Endodermal cell (in vitro differentiated cells): ENCODE results near the gene KCNB1. TPM values are rescaled to one million over a fixed set of nuclear protein-coding genes. Genes with fewer than 3 reads are reported as not detected.
"Not testable (repeated sequence)": the region's sequence is repeated elsewhere in the genome, so short reads cannot be mapped to it uniquely, and the experiment has no call there.

Experiments
- DNase-seq: peaks from one replicate; pipeline ENCODE4 v3.0.0-alpha.2; 2017
- H3K27ac ChIP-seq: 2 replicates; pipeline ENCODE4 v1.5.1; 2013; ENCODE audit warnings: mild to moderate bottlenecking, low read depth, low read length, moderate library complexity
- H3K27me3 ChIP-seq: 2 replicates; pipeline ENCODE4 v1.6.1; 2013; ENCODE audit warnings: mild to moderate bottlenecking, low read length, moderate library complexity; ENCODE audit not compliant: insufficient read depth, control insufficient read depth, poor library complexity, severe bottlenecking
- H3K36me3 ChIP-seq: 2 replicates; pipeline ENCODE4 v1.7.0; 2013; ENCODE audit warnings: mild to moderate bottlenecking, low read length, moderate library complexity; ENCODE audit not compliant: control insufficient read depth, insufficient read depth
- H3K4me1 ChIP-seq: one replicate; pipeline ENCODE4 v1.7.0; 2013; ENCODE audit warnings: low read length; ENCODE audit not compliant: control insufficient read depth, insufficient read depth
- H3K4me3 ChIP-seq: 2 replicates; pipeline ENCODE4 v1.5.1; 2013; ENCODE audit warnings: mild to moderate bottlenecking, low read length, moderate library complexity
- H3K9ac ChIP-seq: 2 replicates; pipeline ENCODE4 v1.6.1; 2013; ENCODE audit warnings: mild to moderate bottlenecking, low read length, moderate library complexity; ENCODE audit not compliant: poor library complexity, severe bottlenecking; ENCODE audit errors: extremely low read depth
- H3K9me3 ChIP-seq: 2 replicates; pipeline ENCODE4 v1.6.1; 2013; ENCODE audit warnings: mild to moderate bottlenecking, low read length, moderate library complexity; ENCODE audit not compliant: control insufficient read depth
- H3K27ac Mint-ChIP-seq: 2 replicates; pipeline ENCODE4 v1.8.0; 2020; ENCODE audit warnings: mixed read lengths
- H3K27me3 Mint-ChIP-seq: 2 replicates; pipeline ENCODE4 v1.8.0; 2021; ENCODE audit warnings: mild to moderate bottlenecking, mixed read lengths; ENCODE audit not compliant: insufficient read depth
- H3K36me3 Mint-ChIP-seq: 2 replicates; pipeline ENCODE4 v1.8.0; 2020; ENCODE audit warnings: low read depth, mixed read lengths
- H3K4me1 Mint-ChIP-seq: 2 replicates; pipeline ENCODE4 v1.8.0; 2020; ENCODE audit warnings: mixed read lengths
- H3K4me3 Mint-ChIP-seq: 2 replicates; pipeline ENCODE4 v1.8.0; 2020; ENCODE audit warnings: mild to moderate bottlenecking, moderate library complexity, mixed read lengths
- H3K9me3 Mint-ChIP-seq: 2 replicates; pipeline ENCODE4 v1.8.0; 2020; ENCODE audit warnings: mild to moderate bottlenecking, mixed read lengths
- CTCF ChIP-seq: fragments of 200-600 bp; sonication (generic); conservative IDR thresholded peaks from 2 replicates; pipeline ENCODE4 v1.5.0; 2021; ENCODE audit warnings: antibody characterized with exemption, mild to moderate bottlenecking
- WGBS, 2 experiments: methylation state at CpG; one replicate each; pipeline versions ENCODE4 v1.1.5 to v1.1.7; 2013; ENCODE audit warnings: missing lambda C conversion rate in 2 of 2, mixed read lengths in 1 of 2; ENCODE audit not compliant: insufficient coverage in 1 of 2, insufficient read length in 1 of 2; 5-methylcytosine and 5-hydroxymethylcytosine counted together
- total RNA-seq, 2 donors: library from RNA; stranded (reverse); fragmentation: NEBNext Ultra II Directional in 1 of 2; extraction: Animal tissue kit (Norgen Biotek cat#: 25700) in 1 of 2; gene quantifications; 2 replicates in 1 of 2; 3 replicates in 1 of 2; pipeline ENCODE4 v1.2.1, GENCODE V29; 2021

KCNB1 gene
- total RNA-seq, 2 donors from 2014 or later = 0.46 to 0.84 TPM

GRCh38 chr20:49411221-49411925, 71.1 kb downstream of the KCNB1 start:
- Histone ChIP-seq H3K4me3 (no peak overlapping the region), H3K27me3 (no peaks in the 10 kb centered on the region), H3K36me3 (no peaks in the 10 kb centered on the region), H3K9ac (no peak overlapping the region), H3K9me3 (no peaks in the 10 kb centered on the region), H3K27ac (no peak overlapping the region), H3K4me1 (no peaks in the 10 kb centered on the region)
- H3K27me3 Mint-ChIP-seq = no peaks in the 10 kb centered on the region
- DNase-seq = no peak
- peaks cover 2% of the 10 kb centered on the region for H3K4me1 Mint-ChIP-seq
- 92 to 97% methylated on average over 7 to 8 of the region's 10 CpGs for WGBS, 2 experiments
- H3K4me3 Mint-ChIP-seq = no peak overlapping the region
- no peaks in the 10 kb centered on the region for H3K9me3 Mint-ChIP-seq
- H3K27ac Mint-ChIP-seq = no peak overlapping the region
- no peak for TF ChIP-seq CTCF
- H3K36me3 Mint-ChIP-seq = no peaks in the 10 kb centered on the region

- DNase-seq, H3K4me3 ChIP-seq, H3K4me1 ChIP-seq, H3K9ac ChIP-seq, H3K27me3 Mint-ChIP-seq, H3K9me3 ChIP-seq, H3K27ac Mint-ChIP-seq, H3K4me3 Mint-ChIP-seq, H3K27me3 ChIP-seq, H3K4me1 Mint-ChIP-seq, H3K36me3 Mint-ChIP-seq, H3K9me3 Mint-ChIP-seq, H3K36me3 ChIP-seq, H3K27ac ChIP-seq: not testable (repeated sequence)
- WGBS, 2 experiments = 91 to 96% methylated on average over 5 of the region's 5 CpGs
These were observed 72.4 kb downstream of the KCNB1 start for GRCh38 chr20:49409975-49410621.

GRCh38 chr20:49409302-49409974, 73.0 kb downstream of the KCNB1 start:
- no peak overlapping the region for H3K27ac ChIP-seq
- TF ChIP-seq CTCF = no peak
- Mint-ChIP-seq H3K9me3 (no peaks in the 10 kb centered on the region), H3K4me1 (peaks cover 11% of the 10 kb centered on the region), H3K36me3 (no peaks in the 10 kb centered on the region), H3K4me3 (no peak overlapping the region), H3K27me3 (no peaks in the 10 kb centered on the region), H3K27ac (no peak overlapping the region)
- no peak overlapping the region for H3K9ac ChIP-seq
- WGBS, 2 experiments = 91 to 94% methylated on average over 11 to 13 of the region's 13 CpGs
- no peaks in the 10 kb centered on the region for H3K27me3 ChIP-seq
- no peaks in the 10 kb centered on the region for H3K9me3 ChIP-seq
- H3K4me3 ChIP-seq = no peak overlapping the region
- DNase-seq = no peak
- H3K36me3 ChIP-seq = no peaks in the 10 kb centered on the region
- H3K4me1 ChIP-seq = no peaks in the 10 kb centered on the region
